SK-N-SH (cell line): Measurements from ENCODE around the gene LHFPL4. TPM values are rescaled to one million over a fixed set of nuclear protein-coding genes. Genes with fewer than 3 reads are reported as not detected.

Experiments used
- CTCF ChIA-PET: fragments of 300-600, 350-600 bp; formaldehyde crosslinking; extraction: SDS; loops from one replicate; lab custom pipeline; 2021; lab: Yijun Ruan, JAX
- POLR2A ChIA-PET: fragments of 350-600 bp; sonication (Branson Sonifier 250); formaldehyde crosslinking; extraction: SDS; loops from one replicate; lab custom pipeline; 2020; ENCODE audit warnings: antibody characterized with exemption, inconsistent platforms; lab: Yijun Ruan, JAX
- DNase-seq: peaks from one replicate; pipeline ENCODE4 v3.0.0; 2012
- H2AFZ ChIP-seq: fragments of 200-600 bp; sonication (generic); 2 replicates; pipeline ENCODE4 v1.8.1; 2016; ENCODE audit warnings: antibody characterized with exemption, mild to moderate bottlenecking, low read depth
- H3F3A ChIP-seq: fragments of 200-600 bp; sonication (generic); replicated peaks from 2 replicates; pipeline ENCODE3; 2016; ENCODE audit warnings: antibody characterized with exemption, mild to moderate bottlenecking; ENCODE audit not compliant: insufficient read depth
- H3K27ac ChIP-seq, 2 experiments: fragments of 200-500 bp in 1 of 2; fragments of 200-600 bp in 1 of 2; sonication (Bioruptor generic) in 1 of 2; sonication (generic), shearing (Covaris generic) in 1 of 2; 2 replicates each; pipeline versions ENCODE4 v1.5.1 to v1.6.1; 2014 to 2016; ENCODE audit warnings: low read depth in 2 of 2, inconsistent platforms in 1 of 2, low read length in 1 of 2, mild to moderate bottlenecking in 1 of 2, mixed read lengths in 1 of 2
- H3K27me3 ChIP-seq: fragments of 200-600 bp; sonication (generic), shearing (Covaris generic); 2 replicates; pipeline ENCODE4 v1.6.1; 2016; ENCODE audit warnings: mixed run types; ENCODE audit not compliant: insufficient read depth
- H3K36me3 ChIP-seq, 2 experiments: fragments of 200-500 bp in 1 of 2; fragments of 200-600 bp in 1 of 2; sonication (Bioruptor generic) in 1 of 2; sonication (generic) in 1 of 2; replicated peaks in 1 of 2; 2 replicates each; pipeline versions ENCODE3 to v1.5.1; 2014 to 2016; ENCODE audit warnings: low read length in 1 of 2, mild to moderate bottlenecking in 1 of 2; ENCODE audit not compliant: insufficient read depth in 2 of 2, control insufficient read depth in 1 of 2
- H3K4me1 ChIP-seq, 2 experiments: fragments of 200-500 bp in 1 of 2; fragments of 200-600 bp in 1 of 2; sonication (Bioruptor generic) in 1 of 2; sonication (generic), shearing (Covaris generic) in 1 of 2; 2 replicates each; pipeline versions ENCODE4 v1.5.1 to v1.6.1; 2014 to 2016; ENCODE audit warnings: low read depth in 1 of 2, low read length in 1 of 2, mixed run types in 1 of 2; ENCODE audit not compliant: insufficient read depth in 2 of 2, control insufficient read depth in 1 of 2
- H3K4me2 ChIP-seq: fragments of 200-600 bp; sonication (generic), shearing (Covaris generic); 2 replicates; pipeline ENCODE4 v1.6.1; 2017; ENCODE audit warnings: mixed run types
- H3K4me3 ChIP-seq, 2 experiments: fragments of 200-500 bp in 1 of 2; fragments of 200-600 bp in 1 of 2; sonication (Bioruptor generic) in 1 of 2; sonication (generic), shearing (Covaris generic) in 1 of 2; 2 replicates each; pipeline versions ENCODE4 v1.5.1 to v1.8.1; 2014 to 2016; ENCODE audit warnings: low read depth in 2 of 2, inconsistent platforms in 1 of 2, low read length in 1 of 2, mild to moderate bottlenecking in 1 of 2, mixed read lengths in 1 of 2, moderate library complexity in 1 of 2
- H3K79me2 ChIP-seq: fragments of 200-600 bp; sonication (generic); 2 replicates; pipeline ENCODE4 v1.8.1; 2017; ENCODE audit warnings: mild to moderate bottlenecking; ENCODE audit not compliant: insufficient read depth
- H3K9ac ChIP-seq: fragments of 200-600 bp; sonication (generic); 2 replicates; pipeline ENCODE4 v1.6.1; 2017; ENCODE audit warnings: mixed run types
- H3K9me2 ChIP-seq: fragments of 200-600 bp; sonication (generic); 2 replicates; pipeline ENCODE4 v1.6.1; 2017; ENCODE audit warnings: mixed run types
- H3K9me3 ChIP-seq: fragments of 200-600 bp; sonication (generic); 2 replicates; pipeline ENCODE4 v1.6.1; 2017; ENCODE audit warnings: mixed run types, mild to moderate bottlenecking, moderate library complexity
- H4K20me1 ChIP-seq: fragments of 200-600 bp; sonication (generic); 2 replicates; pipeline ENCODE4 v1.6.1; 2017; ENCODE audit warnings: mild to moderate bottlenecking, mixed run types; ENCODE audit not compliant: insufficient read depth
- MXI1 ChIP-seq: IDR thresholded peaks from 2 replicates; pipeline ENCODE4 v1.6.1; 2012; ENCODE audit warnings: mild to moderate bottlenecking, low read depth, low read length, improper control_type of control experiment
- RXRA ChIP-seq: IDR thresholded peaks from 2 replicates; pipeline ENCODE4 v1.4.0; 2012; ENCODE audit warnings: low read depth, mild to moderate bottlenecking, borderline replicate concordance
- TAF1 ChIP-seq: IDR thresholded peaks from 2 replicates; pipeline ENCODE4 v1.6.1; 2012; ENCODE audit warnings: low read depth, mild to moderate bottlenecking, low read length, moderate library complexity, borderline replicate concordance
- TCF12 ChIP-seq: IDR thresholded peaks from 2 replicates; pipeline ENCODE4 v1.4.0; 2012
- YY1 ChIP-seq: IDR thresholded peaks from 2 replicates; pipeline ENCODE4 v1.4.0; 2012; ENCODE audit warnings: low read depth, mild to moderate bottlenecking
- WGBS: methylation state at CpG from one replicate; pipeline ENCODE4 v1.1.6; 2017; ENCODE audit warnings: low lambda C conversion rate; 5-methylcytosine and 5-hydroxymethylcytosine counted together
- polyA plus RNA-seq, 3 experiments: library from polyadenylated mRNA; depleted of rRNA; stranded (reverse); fragments of >200 nt; gene quantifications; 2 replicates each; pipeline ENCODE4 v1.2.3, GENCODE V29; 2012
- TF ChIP-seq, protein P1 (sequence below): IDR thresholded peaks from 2 replicates; pipeline ENCODE4 v1.6.1; 2012; ENCODE audit warnings: mild to moderate bottlenecking, low read depth, low read length, moderate library complexity
- TF ChIP-seq, protein P2 (sequence below): fragments of 200-600 bp; sonication (generic); IDR thresholded peaks from 2 replicates; pipeline ENCODE4 v1.6.1; 2017; ENCODE audit warnings: antibody characterized with exemption, mild to moderate bottlenecking, moderate library complexity
- TF ChIP-seq, protein P3 (sequence below): IDR thresholded peaks from 2 replicates; pipeline ENCODE4 v1.4.0; 2012; ENCODE audit warnings: low read depth, borderline replicate concordance
- TF ChIP-seq, protein P4 (sequence below): IDR thresholded peaks from 2 replicates; pipeline ENCODE4; 2012

LHFPL4 gene
- polyA plus RNA-seq (2012; rRNA removed), result 0.39 and 0.91 TPM in 2 replicates
- polyA plus RNA-seq (2012; cell fraction: cytosol; rRNA removed), result 0.41 and 0.72 TPM in 2 replicates
- polyA plus RNA-seq (2012; cell fraction: nucleus; rRNA removed), result 0.69 TPM in 2 replicates

DNA sequence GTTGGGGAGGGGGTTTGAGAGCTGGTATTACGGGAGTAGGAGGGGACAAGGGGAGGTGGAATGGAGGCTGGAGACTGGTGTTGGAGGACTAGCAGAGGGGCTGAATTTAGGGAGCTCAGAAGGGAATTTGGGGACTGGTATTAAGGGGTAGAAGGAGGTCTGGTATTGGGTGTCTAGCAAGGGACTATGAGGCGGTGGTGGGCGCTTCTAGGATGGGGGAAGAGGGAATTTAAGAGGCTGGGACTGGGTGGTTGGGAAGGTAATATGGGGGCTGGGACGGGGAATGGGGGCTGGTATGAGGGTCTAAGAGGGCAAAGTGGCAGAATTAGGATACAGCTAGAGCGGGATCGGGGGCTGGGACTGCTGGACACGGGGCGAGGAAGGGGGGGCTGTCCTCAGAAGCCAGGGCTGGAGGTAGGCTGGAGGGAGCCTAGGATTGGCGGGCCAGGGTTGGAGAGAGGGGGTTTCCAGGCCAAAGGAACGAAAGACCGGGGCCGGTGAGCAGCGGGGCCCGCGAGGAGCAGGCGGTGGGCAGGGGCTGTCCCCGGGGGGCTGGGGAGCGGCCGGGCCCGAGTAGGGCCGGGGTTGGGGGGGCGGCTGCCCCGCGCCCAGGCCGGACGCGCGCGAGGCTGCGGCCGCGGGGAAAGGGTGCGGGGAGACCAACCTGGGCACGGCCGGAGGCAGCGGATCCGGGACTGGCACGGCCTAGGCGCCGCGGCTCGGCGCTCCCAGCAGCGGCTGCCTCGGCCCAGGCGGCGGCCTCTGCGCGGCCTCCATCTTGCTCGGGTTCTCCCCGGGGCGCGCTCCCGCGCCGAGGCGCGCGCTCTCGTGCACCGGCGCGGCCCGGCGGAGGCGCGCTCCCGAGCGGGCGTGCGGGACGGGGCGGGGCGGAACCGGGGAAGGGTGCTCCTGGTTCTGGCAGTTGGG lies at the start of gene LHFPL4:
Gene LHFPL4, minus strand, starts transcription at position 802 of the 927 bp plus-strand sequence. CDS start 1,143 bp downstream, outside the sequence.
- Histone ChIP-seq H3K9ac (no peak within 1 kb of the TSS), H3K4me1 (peaks cover 0 to 12% of the 10 kb centered on the region in 2 experiments; a peak in 2 of 4 replicates), H3K36me3 (no peaks in the 10 kb centered on the region), H2AFZ (no peak within 1 kb of the TSS), H3K4me3 (peak within 1 kb of the TSS; percentile 41 to 51), H3K27ac (peak within 1 kb of the TSS in 1 of 2 experiments; percentile 31; a peak in 1 of 4 replicates), H4K20me1 (no peaks in the 10 kb centered on the region), H3K27me3 (no peaks in the 10 kb centered on the region), H3K9me2 (no peaks in the 10 kb centered on the region), H3K9me3 (no peaks in the 10 kb centered on the region), H3F3A (no peaks in the 10 kb centered on the region), H3K4me2 (0 out of 2 replicates have a peak within 1 kb of the TSS, but pooled peaks have one; percentile 19), H3K79me2 (no peaks in the 10 kb centered on the region)
- peak; percentile 97 for DNase-seq
- ChIA-PET POLR2A (no interaction called here), CTCF (interaction anchor here (0.9 to 2.2 kb wide), 4 partner anchors 48 to 200 kb away, joined by 3 to 7 read pairs (median 3); no protein-coding TSS in a partner anchor)
- WGBS, result 7% methylated on average over 15 of the region's 75 CpGs
- TF ChIP-seq, protein P1, sequence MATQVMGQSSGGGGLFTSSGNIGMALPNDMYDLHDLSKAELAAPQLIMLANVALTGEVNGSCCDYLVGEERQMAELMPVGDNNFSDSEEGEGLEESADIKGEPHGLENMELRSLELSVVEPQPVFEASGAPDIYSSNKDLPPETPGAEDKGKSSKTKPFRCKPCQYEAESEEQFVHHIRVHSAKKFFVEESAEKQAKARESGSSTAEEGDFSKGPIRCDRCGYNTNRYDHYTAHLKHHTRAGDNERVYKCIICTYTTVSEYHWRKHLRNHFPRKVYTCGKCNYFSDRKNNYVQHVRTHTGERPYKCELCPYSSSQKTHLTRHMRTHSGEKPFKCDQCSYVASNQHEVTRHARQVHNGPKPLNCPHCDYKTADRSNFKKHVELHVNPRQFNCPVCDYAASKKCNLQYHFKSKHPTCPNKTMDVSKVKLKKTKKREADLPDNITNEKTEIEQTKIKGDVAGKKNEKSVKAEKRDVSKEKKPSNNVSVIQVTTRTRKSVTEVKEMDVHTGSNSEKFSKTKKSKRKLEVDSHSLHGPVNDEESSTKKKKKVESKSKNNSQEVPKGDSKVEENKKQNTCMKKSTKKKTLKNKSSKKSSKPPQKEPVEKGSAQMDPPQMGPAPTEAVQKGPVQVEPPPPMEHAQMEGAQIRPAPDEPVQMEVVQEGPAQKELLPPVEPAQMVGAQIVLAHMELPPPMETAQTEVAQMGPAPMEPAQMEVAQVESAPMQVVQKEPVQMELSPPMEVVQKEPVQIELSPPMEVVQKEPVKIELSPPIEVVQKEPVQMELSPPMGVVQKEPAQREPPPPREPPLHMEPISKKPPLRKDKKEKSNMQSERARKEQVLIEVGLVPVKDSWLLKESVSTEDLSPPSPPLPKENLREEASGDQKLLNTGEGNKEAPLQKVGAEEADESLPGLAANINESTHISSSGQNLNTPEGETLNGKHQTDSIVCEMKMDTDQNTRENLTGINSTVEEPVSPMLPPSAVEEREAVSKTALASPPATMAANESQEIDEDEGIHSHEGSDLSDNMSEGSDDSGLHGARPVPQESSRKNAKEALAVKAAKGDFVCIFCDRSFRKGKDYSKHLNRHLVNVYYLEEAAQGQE, result no peak
- TF ChIP-seq TCF12 (no peak), RXRA (no peak), MXI1 (no peak), TAF1 (no peak), YY1 (no peak)
- TF ChIP-seq, protein P2, sequence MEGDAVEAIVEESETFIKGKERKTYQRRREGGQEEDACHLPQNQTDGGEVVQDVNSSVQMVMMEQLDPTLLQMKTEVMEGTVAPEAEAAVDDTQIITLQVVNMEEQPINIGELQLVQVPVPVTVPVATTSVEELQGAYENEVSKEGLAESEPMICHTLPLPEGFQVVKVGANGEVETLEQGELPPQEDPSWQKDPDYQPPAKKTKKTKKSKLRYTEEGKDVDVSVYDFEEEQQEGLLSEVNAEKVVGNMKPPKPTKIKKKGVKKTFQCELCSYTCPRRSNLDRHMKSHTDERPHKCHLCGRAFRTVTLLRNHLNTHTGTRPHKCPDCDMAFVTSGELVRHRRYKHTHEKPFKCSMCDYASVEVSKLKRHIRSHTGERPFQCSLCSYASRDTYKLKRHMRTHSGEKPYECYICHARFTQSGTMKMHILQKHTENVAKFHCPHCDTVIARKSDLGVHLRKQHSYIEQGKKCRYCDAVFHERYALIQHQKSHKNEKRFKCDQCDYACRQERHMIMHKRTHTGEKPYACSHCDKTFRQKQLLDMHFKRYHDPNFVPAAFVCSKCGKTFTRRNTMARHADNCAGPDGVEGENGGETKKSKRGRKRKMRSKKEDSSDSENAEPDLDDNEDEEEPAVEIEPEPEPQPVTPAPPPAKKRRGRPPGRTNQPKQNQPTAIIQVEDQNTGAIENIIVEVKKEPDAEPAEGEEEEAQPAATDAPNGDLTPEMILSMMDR, result no peak
- TF ChIP-seq, protein P3, sequence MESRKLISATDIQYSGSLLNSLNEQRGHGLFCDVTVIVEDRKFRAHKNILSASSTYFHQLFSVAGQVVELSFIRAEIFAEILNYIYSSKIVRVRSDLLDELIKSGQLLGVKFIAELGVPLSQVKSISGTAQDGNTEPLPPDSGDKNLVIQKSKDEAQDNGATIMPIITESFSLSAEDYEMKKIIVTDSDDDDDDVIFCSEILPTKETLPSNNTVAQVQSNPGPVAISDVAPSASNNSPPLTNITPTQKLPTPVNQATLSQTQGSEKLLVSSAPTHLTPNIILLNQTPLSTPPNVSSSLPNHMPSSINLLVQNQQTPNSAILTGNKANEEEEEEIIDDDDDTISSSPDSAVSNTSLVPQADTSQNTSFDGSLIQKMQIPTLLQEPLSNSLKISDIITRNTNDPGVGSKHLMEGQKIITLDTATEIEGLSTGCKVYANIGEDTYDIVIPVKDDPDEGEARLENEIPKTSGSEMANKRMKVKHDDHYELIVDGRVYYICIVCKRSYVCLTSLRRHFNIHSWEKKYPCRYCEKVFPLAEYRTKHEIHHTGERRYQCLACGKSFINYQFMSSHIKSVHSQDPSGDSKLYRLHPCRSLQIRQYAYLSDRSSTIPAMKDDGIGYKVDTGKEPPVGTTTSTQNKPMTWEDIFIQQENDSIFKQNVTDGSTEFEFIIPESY, result no peak
- TF ChIP-seq, protein P4, sequence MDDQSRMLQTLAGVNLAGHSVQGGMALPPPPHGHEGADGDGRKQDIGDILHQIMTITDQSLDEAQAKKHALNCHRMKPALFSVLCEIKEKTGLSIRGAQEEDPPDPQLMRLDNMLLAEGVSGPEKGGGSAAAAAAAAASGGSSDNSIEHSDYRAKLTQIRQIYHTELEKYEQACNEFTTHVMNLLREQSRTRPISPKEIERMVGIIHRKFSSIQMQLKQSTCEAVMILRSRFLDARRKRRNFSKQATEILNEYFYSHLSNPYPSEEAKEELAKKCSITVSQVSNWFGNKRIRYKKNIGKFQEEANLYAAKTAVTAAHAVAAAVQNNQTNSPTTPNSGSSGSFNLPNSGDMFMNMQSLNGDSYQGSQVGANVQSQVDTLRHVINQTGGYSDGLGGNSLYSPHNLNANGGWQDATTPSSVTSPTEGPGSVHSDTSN, result no peak
